Ovary (tissue), 9 donors: ENCODE data around the gene MAGEB1. TPM values are rescaled to one million over a fixed set of nuclear protein-coding genes. Genes with fewer than 3 reads are reported as not detected.

Experiments
- DNase-seq, 5 donors: peaks; one replicate each; pipeline ENCODE4 v3.0.0-alpha.2; 2019 to 2020
- H3K27ac ChIP-seq, 2 donors: fragments of 200-600 bp; one replicate each; pipeline versions ENCODE4 v1.5.1 to v1.8.0; 2019 to 2022
- H3K27me3 ChIP-seq: fragments of 200-600 bp; one replicate; pipeline ENCODE4 v1.8.0; 2022
- H3K36me3 ChIP-seq: fragments of 200-600 bp; sonication (generic); one replicate; pipeline ENCODE4 v1.5.1; 2019
- H3K4me1 ChIP-seq: one replicate; pipeline ENCODE4 v1.8.1; 2013; ENCODE audit warnings: mild to moderate bottlenecking, moderate library complexity; ENCODE audit not compliant: insufficient read depth
- H3K4me3 ChIP-seq: fragments of 200-600 bp; sonication (generic); one replicate; pipeline ENCODE4 v1.5.1; 2017
- H3K9me3 ChIP-seq, 2 donors: fragments of 200-600 bp in 1 of 2; sonication (generic) in 1 of 2; one replicate each; pipeline versions ENCODE4 v1.5.1 to v1.8.1; 2013 to 2019; ENCODE audit warnings: mild to moderate bottlenecking in 1 of 2, moderate library complexity in 1 of 2
- EP300 ChIP-seq: sonication (generic); formaldehyde crosslinking; IDR thresholded peaks from one replicate; pipeline ENCODE4 v1.6.1; 2017; ENCODE audit warnings: antibody characterized with exemption
- POLR2A ChIP-seq: fragments of 450-650 bp; IDR thresholded peaks from one replicate; pipeline ENCODE4 v1.6.1; 2017; ENCODE audit warnings: antibody characterized with exemption, mild to moderate bottlenecking, moderate library complexity
- WGBS, 3 donors: extraction: QIAGEN DNeasy Blood & Tissue Kit in 1 of 3; methylation state at CpG; one replicate each; pipeline versions ENCODE4 v1.1.5 to v1.1.7; 2013 to 2017; 5-methylcytosine and 5-hydroxymethylcytosine counted together
- intact Hi-C, 4 donors: fragments of 100-400 bp; cut with DNase I; formaldehyde crosslinking; loops; one replicate each; pipeline versions ENCODE4 v1.11.0 to v1.15.1; 2022 to 2023
- polyA plus RNA-seq, 2 donors: library from polyadenylated mRNA; stranded (reverse); fragments of 200-250 nt in 1 of 2; fragments of 350-450 nt in 1 of 2; fragmentation: Illumina TruSeq in 1 of 2; extraction: RNeasy Lipid Tissue Mini Kit (QIAGEN cat#74804) in 1 of 2; gene quantifications; one replicate each; pipeline ENCODE4 v1.2.3, GENCODE V29; 2013 to 2014
- total RNA-seq, 7 donors: library from RNA; depleted of rRNA in 2 of 7; stranded (reverse); fragments of >200 nt in 2 of 7; fragmentation: NEBNext Ultra II Directional in 3 of 7; extraction: Animal tissue kit (Norgen Biotek cat#: 25700) in 3 of 7; gene quantifications; one replicate each; pipeline versions ENCODE4 v1.1.0 to v1.2.4, GENCODE V29; 2016 to 2023
- TF ChIP-seq, protein P1 (sequence below), 3 donors: fragments of 450-650 bp in 2 of 3; fragments of 200-600 bp in 1 of 3; IDR thresholded peaks; one replicate each; pipeline versions ENCODE4 v1.5.1 to v1.8.0; 2016 to 2022; ENCODE audit warnings: antibody characterized with exemption in 3 of 3, mild to moderate bottlenecking in 1 of 3
- donor health status: DM: no; HTN: no; CAD: no; lungs with moderate emphysema.
- donor health status: DM: no; HTN: no; CAD: no.
- donor health status: Bipolar disorder and iron deficiency.
- donor health status: DM: yes; HTN: yes; CAD: no.
- donor health status: DM: no; HTN: no; CAD: no.
- donor health status: DM: yes; HTN: yes; CAD: no.

MAGEB1 gene
- total and polyA plus RNA-seq, 9 donors = 0.07 TPM; not detected in 8

DNA sequence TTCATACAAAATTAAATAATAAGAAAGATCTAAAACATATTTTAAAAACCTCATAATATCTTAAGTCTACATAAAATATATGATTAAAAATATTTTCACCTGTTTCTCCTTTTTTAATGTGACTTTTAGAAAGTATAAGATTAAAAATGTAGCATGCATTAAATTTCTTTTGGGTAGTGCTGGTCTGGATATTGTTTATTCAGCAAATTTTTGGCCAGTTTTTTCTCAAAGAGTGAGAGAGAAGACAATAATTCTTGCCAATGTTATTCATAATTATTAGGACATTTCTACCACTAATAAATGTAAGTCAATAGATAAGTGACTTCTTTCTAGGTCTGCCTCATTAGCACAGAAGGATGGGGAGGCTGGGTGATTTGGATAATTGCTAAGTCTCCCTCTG, 14.1 kb downstream of the MAGEB1 start:
- intact Hi-C loops = no loop called here
- H3K27me3 ChIP-seq = no peaks in the 10 kb centered on the region
- H3K4me1 ChIP-seq = no peaks in the 10 kb centered on the region

DNA sequence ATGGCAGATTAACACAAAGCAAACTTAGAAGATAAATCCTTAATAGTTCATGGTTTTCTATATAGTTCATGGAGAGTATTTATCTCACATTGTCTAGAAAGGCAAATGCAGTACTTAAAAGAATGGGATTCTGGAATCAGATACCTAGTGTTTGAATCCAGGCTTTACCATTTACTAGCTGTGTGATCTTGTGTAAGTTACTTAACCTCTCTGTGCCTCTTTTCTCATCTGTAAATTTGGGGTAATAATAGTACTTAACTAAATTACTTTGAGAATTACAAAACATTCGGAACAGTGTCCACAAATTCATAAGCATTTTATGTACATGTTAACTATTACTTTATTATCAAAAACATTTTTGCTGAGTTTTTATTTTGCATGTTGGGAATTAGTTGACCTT, 15.8 kb downstream of the MAGEB1 start:
- TF ChIP-seq POLR2A (no peak), EP300 (no peak)
- TF ChIP-seq, protein P1, sequence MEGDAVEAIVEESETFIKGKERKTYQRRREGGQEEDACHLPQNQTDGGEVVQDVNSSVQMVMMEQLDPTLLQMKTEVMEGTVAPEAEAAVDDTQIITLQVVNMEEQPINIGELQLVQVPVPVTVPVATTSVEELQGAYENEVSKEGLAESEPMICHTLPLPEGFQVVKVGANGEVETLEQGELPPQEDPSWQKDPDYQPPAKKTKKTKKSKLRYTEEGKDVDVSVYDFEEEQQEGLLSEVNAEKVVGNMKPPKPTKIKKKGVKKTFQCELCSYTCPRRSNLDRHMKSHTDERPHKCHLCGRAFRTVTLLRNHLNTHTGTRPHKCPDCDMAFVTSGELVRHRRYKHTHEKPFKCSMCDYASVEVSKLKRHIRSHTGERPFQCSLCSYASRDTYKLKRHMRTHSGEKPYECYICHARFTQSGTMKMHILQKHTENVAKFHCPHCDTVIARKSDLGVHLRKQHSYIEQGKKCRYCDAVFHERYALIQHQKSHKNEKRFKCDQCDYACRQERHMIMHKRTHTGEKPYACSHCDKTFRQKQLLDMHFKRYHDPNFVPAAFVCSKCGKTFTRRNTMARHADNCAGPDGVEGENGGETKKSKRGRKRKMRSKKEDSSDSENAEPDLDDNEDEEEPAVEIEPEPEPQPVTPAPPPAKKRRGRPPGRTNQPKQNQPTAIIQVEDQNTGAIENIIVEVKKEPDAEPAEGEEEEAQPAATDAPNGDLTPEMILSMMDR (IDR thresholded peaks at IDR 0.05) = no peak
- Histone ChIP-seq H3K9me3 (no peaks in the 10 kb centered on the region), H3K36me3 (no peaks in the 10 kb centered on the region), H3K4me1 (no peaks in the 10 kb centered on the region), H3K27me3 (no peaks in the 10 kb centered on the region), H3K27ac (no peak overlapping the region), H3K4me3 (no peak overlapping the region)
- WGBS, 3 donors = 62 to 69% (median 65%) methylated on average over 1 of the region's 1 CpG
- intact Hi-C loops = no loop called here
- DNase-seq = no peak

More for the DNA sequence above, 14.1 kb downstream of the MAGEB1 start:
- no peaks in the 10 kb centered on the region for H3K36me3 ChIP-seq
- DNase-seq = no peak
- TF ChIP-seq, protein P1 (IDR thresholded peaks at IDR 0.05) = no peak
- TF ChIP-seq POLR2A (no peak), EP300 (no peak)
- no peak overlapping the region for H3K27ac ChIP-seq
- H3K9me3 ChIP-seq = no peaks in the 10 kb centered on the region
- H3K4me3 ChIP-seq = no peak overlapping the region

DNA sequence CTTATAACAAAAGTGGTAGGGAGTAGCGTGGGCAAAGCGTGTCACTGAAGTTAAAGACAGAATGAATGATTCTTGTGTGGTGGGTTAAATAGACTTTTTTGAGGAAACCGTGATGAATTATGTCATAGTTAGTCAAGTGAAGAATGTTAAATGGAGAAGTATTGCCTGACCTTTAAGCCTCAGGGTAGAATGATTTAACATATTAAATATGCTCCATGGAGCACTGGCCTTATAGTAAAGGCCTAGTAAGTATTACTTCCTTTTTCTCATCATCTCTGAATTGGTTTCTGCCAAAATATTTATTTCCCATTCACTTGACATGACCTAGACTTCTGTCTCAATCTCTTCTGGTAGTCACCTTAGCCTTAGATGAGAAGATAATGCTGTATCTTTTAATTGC, 23.7 kb downstream of the MAGEB1 start:
- Histone ChIP-seq H3K27me3 (no peaks in the 10 kb centered on the region), H3K4me3 (no peak overlapping the region), H3K27ac (no peak overlapping the region), H3K4me1 (no peaks in the 10 kb centered on the region), H3K9me3 (no peaks in the 10 kb centered on the region), H3K36me3 (no peaks in the 10 kb centered on the region)
- DNase-seq = no peak
- intact Hi-C loops = loop anchor here in 1 of 4 donors (10.0 kb wide), 1 partner anchor 234 kb away; no protein-coding TSS in a partner anchor
- 70 to 76% (median 75%) methylated on average over 3 of the region's 3 CpGs for WGBS, 3 donors
- TF ChIP-seq, protein P1 (IDR thresholded peaks at IDR 0.05) = no peak
- TF ChIP-seq EP300 (no peak), POLR2A (no peak)

DNA sequence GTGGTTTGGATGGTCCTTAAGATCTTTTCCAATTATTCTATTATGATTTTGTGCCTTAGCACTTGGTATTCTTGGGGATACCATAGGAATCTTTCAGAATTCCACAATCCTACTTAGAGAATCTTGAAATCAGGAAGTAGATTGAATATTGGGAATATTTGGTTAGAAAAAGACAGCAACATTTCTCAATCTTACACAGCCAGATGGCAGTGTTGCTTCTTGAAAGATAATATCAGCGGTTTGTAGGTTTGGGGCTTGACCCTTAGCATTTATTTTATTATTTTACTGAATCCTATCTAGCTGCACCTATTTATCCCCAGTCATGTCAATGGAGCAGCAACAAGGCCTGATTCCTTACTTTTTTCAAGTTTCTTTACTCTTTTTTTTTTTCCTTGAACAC, 28.6 kb downstream of the MAGEB1 start:
- no peak for DNase-seq
- Histone ChIP-seq H3K27me3 (no peaks in the 10 kb centered on the region), H3K4me1 (no peaks in the 10 kb centered on the region), H3K4me3 (no peak overlapping the region), H3K27ac (no peak overlapping the region), H3K9me3 (no peaks in the 10 kb centered on the region), H3K36me3 (no peaks in the 10 kb centered on the region)
- intact Hi-C loops = loop anchor here in 1 of 4 donors (10.0 kb wide), 1 partner anchor 229 kb away; no protein-coding TSS in a partner anchor
- 4 to 12% (median 6%) methylated on average over 1 of the region's 1 CpG for WGBS, 3 donors
- no peak for TF ChIP-seq POLR2A
- TF ChIP-seq, protein P1 (IDR thresholded peaks at IDR 0.05) = no peak
- no peak for TF ChIP-seq EP300
